GM21528 (cell line): ENCODE results near the gene SH3BP2.
A peak's percentile ranks its signal among the peaks of the same experiment; 100 is the strongest.

Source experiments
- ATAC-seq: cut with Tn5 transposase; IDR thresholded peaks from one replicate; pipeline ENCODE4 v1.9.1; 2021; ENCODE audit warnings: mild to moderate bottlenecking, moderate library complexity; ENCODE audit not compliant: unreplicated experiment, low FRiP score

Gene SH3BP2

DNA sequence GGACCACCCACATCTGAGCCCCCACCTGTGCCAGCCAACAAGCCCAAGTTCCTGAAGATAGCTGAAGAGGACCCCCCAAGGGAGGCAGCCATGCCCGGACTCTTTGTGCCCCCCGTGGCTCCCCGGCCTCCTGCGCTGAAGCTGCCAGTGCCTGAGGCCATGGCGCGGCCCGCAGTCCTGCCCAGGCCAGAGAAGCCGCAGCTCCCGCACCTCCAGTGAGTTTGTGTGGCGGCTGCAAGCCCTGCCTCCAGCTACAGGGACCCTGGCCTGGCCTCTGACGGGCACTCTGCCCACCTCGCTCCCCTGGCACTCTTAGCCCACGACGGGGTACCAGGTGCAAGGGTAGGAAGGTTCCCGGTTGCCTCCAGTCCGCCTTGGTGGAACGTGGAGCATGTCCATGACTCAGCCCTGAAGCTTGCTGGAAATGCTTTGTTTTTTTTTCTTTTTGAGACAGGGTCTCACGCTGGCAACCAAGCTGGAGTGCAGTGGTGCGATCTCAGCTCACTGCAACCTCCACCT, 37.1 kb downstream of the SH3BP2 start:
- ATAC-seq: no peak

GRCh38 chr4:2830632-2831610, 38.0 kb downstream of the SH3BP2 start:
- ATAC-seq: no peak

DNA sequence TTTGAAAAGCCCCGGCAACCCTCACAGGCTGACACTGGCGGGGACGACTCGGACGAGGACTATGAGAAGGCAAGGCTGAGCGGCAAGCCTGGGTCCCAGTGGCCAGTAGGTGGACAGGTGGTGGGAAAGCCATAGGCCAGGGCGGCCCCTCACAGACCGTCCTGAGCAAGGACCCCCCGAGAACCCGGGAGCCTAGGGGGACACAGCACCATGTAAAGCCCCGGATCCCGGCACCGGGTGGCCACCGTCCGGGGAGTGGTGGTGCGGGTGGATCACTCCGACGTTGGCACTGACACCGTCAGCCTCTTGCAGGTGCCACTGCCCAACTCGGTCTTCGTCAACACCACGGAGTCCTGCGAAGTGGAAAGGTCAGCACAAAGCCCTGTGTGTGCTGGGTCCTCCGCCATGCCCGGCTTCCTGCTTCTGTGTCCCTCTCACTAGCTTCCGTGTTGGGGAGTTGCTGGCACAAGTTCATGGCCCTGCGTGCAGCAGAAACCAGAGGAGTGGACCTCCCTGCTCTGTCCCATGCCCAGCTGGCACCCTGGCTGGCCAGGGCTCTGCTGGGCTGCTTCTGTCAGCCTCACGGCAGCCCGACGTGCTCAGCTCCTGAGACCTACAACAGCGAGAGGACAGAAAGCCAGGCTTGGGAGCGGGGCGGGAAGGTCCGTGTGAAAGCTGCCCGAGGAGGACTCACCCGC, 38.9 kb downstream of the SH3BP2 start:
- no peak for ATAC-seq

- ATAC-seq: no peak
Observed at GRCh38 chr4:2832309-2832980, 39.6 kb downstream of the SH3BP2 start.

DNA sequence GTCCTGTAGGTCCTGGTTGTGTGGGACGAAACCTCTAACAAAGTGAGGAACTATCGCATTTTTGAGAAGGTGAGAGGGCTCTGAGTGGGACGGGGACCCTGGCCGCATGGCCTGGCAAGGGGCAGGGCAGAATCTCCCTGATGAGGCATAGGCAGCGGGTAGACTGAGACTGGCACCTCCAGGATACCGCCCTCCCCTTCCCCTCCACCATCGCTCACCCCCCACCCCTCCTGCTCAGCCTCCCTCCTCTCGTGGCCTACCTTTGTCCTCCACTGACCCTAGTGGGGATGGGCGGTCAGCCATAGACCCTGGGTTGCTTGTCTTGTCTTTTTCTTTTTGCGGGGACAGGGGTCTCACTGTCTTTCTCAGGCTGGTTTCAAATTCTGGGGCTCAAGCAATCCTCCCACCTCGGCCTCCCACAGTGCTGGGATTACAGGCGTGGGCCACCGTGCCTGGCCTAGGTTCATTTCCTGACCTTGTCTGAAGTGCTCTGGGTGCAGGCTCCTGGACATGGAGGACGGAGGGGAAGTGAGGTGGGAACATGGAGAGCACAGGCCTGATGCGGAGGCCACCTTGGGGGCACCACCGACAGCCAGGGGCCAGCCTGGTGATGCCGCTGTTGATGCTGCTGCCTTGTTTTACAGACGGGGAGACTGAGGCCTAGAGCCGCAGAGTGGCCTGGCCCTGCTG, 40.2 kb downstream of the SH3BP2 start:
- ATAC-seq: no peak

- ATAC-seq: no peak
Observed at GRCh38 chr4:2833671-2834000, 40.8 kb downstream of the SH3BP2 start.

DNA sequence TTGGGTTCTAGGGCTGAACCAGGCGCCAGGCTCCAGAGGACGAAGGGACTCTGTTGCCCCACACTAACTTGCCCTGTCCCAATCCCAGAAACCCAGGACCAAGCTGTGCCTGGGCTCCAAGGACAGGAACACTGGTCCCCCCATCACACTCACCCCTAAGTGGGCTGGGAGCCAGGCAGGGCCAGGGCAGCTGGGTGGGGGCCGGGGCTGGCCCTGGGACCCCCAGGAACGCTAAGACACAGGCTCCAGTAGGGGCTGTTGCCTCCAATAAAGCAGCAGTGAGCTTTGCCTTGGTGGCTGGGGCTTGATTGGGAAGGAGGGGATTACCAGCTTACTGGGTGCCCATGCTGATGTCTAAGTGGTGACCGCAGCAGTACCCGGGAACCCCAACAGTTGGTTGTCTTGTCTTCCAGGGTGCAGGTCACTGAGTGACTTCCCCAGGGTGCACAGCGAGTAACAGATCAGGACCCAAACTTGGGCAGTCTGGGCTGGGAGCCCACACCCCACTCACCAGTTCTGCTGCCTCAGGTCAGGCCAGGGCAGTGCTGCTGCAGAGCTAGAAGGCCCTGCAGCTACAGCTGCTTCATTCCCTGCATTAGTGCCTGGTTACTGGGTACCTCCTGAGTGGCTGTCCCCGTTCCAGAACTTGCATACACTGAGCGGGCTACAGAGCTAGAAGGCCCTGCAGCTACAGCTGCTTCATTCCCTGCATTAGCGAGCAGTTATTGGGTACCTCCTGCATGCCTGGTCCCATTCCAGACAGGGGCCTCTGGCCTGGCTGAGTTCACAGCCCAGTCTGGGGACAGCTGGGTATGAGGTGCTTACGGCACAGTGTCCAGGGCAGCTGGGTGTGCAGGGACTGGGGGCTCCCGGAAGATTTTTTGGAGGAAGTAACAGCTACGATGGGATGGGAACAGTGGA, 41.4 kb downstream of the SH3BP2 start:
- ATAC-seq: no peak

DNA sequence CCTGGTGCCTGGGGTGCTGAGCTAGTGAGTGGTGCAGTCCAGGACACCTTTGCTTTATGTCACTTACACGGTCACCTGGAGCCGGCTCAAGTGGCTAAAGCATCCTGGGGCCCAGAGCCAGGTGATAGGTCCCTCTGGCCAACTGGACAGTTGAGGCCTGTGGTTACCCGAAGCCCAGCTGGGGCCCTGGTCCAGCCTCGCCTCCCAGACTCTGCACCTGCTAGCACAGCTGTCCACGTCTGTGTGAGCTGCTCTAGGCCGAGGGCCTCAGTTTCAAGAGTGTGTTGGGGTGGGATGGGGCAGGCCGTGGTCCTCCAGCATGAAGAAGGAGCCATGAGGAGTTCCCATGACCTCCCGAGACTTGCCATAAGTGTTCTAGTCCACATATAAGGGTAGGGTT, 43.1 kb downstream of the SH3BP2 start:
- no peak for ATAC-seq

- ATAC-seq: no peak
Observed at GRCh38 chr4:2836391-2836859, 43.5 kb downstream of the SH3BP2 start.

- no peak for ATAC-seq
Observed at GRCh38 chr4:2837110-2837903, 44.4 kb downstream of the SH3BP2 start.

- ATAC-seq: no peak
Observed at GRCh38 chr4:2837904-2838496, 45.1 kb downstream of the SH3BP2 start.

GRCh38 chr4:2839060-2839459, 46.2 kb downstream of the SH3BP2 start:
- no peak for ATAC-seq

DNA sequence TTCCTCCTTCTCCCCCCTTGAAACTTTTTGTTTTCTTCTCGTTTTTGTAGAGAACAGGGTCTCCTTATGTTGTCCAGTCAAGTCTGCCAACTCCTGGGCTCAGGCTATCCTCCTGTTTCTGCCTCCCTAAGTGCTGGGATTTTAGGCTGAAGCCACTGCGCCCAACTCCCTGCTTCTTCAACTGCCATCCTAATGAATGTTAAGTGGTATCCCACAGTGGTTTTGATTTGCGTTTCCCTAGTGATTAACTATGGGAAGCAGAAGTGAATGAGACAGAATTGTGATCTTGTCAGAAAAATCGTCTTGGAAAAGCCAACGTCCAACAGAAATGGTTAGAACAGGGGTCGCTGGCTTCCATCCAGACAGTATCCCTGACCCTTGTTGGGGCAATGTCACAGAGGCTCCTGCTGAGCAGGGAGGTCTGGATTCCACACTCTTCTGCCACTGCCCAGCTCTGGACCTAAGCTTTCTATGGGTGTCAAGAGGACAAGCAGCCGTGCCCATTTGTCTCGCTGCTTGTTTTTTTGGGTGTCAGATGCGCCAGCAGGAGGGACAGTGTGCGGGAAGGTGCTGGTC, 49.9 kb downstream of the SH3BP2 start:
- peak; percentile 3 for ATAC-seq

GRCh38 chr4:2843263-2843940, 50.5 kb downstream of the SH3BP2 start, which contains the start of gene ADD1:
Gene ADD1, plus strand, starts transcription at chr4:2843844. Its CDS starts 32,072 bp downstream, at chr4:2875916.
- peak; percentile 79 for ATAC-seq

- peak; percentile 27 for ATAC-seq
Observed at GRCh38 chr4:2843941-2844584, 51.2 kb downstream of the SH3BP2 start.

DNA sequence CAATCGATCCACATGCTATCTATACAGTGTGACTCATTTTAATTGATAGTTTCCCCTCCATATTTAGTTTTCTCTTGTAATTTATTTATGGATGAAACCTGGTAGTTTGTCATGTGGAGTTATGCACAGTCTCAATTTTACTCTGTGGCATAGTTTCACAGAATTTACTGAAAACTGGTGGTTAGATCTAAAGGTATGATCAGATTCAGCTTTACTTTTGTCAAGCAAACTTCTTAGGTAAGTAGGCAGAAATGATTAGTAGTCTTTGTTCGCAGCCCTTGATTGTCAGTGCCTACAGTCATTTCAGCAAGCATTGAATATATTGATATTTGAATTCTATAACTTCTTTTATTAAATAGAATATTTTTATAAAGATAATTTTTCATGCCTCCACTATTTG, 53.3 kb downstream of the SH3BP2 start:
- ATAC-seq: no peak
